Pulmonary artery endothelial cell (primary cell): Measurements from ENCODE around the gene CPSF2. TPM values are rescaled to one million over a fixed set of nuclear protein-coding genes. Genes with fewer than 3 reads are reported as not detected.
"Not testable (repeated sequence)": the region's sequence is repeated elsewhere in the genome, so short reads cannot be mapped to it uniquely, and the experiment has no call there.

Experiments
- DNase-seq: peaks from one replicate; pipeline ENCODE4 v3.0.0-alpha.2; 2011; ENCODE audit warnings: low read depth, low spot score
- total RNA-seq: library from RNA; depleted of rRNA; stranded (reverse); fragments of >200 nt; gene quantifications from 2 replicates; pipeline ENCODE4 v1.2.3, GENCODE V29; 2014

CPSF2 gene
- total RNA-seq, 1 donor from 2014 or later: 39.2 TPM

- no peak for DNase-seq
These were observed 32.6 kb downstream of the CPSF2 start for GRCh38 chr14:92154283-92154942.

- DNase-seq: no peak
These were observed 38.9 kb downstream of the CPSF2 start for GRCh38 chr14:92160619-92161018.

GRCh38 chr14:92161521-92161920 is 39.8 kb downstream of the CPSF2 start:
- DNase-seq: no peak

GRCh38 chr14:92164958-92165357 is 43.2 kb downstream of the CPSF2 start:
- no peak for DNase-seq

- DNase-seq: no peak
These were observed 51.9 kb downstream of the CPSF2 start for GRCh38 chr14:92173668-92174067.

GRCh38 chr14:92175811-92176210 is 54.0 kb downstream of the CPSF2 start:
- no peak for DNase-seq

- DNase-seq: no peak
These were observed 54.7 kb downstream of the CPSF2 start for GRCh38 chr14:92176476-92176875.

- DNase-seq: not testable (repeated sequence)
These were observed 57.4 kb downstream of the CPSF2 start for GRCh38 chr14:92179178-92179577.

- no peak for DNase-seq
These were observed 63.8 kb downstream of the CPSF2 start for GRCh38 chr14:92185559-92185958.

- not testable (repeated sequence) for DNase-seq
These were observed 65.8 kb downstream of the CPSF2 start for GRCh38 chr14:92187616-92188015.

- no peak for DNase-seq
These were observed 69.0 kb downstream of the CPSF2 start for GRCh38 chr14:92190768-92191167.

- DNase-seq: no peak
These were observed 77.0 kb downstream of the CPSF2 start for GRCh38 chr14:92198804-92199203.

- no peak for DNase-seq
These were observed 78.0 kb downstream of the CPSF2 start for GRCh38 chr14:92199763-92200162.

GRCh38 chr14:92203116-92203515 is 81.3 kb downstream of the CPSF2 start:
- DNase-seq: no peak

GRCh38 chr14:92204792-92205191 is 83.0 kb downstream of the CPSF2 start:
- no peak for DNase-seq

- DNase-seq: no peak
These were observed 85.5 kb downstream of the CPSF2 start for GRCh38 chr14:92207012-92207927.

GRCh38 chr14:92207928-92208265 is 86.1 kb downstream of the CPSF2 start:
- no peak for DNase-seq

- DNase-seq: no peak
These were observed 87.4 kb downstream of the CPSF2 start for GRCh38 chr14:92209141-92209540.

GRCh38 chr14:92213125-92213524 is 91.4 kb downstream of the CPSF2 start:
- DNase-seq: not testable (repeated sequence)

GRCh38 chr14:92215579-92215978 is 93.8 kb downstream of the CPSF2 start:
- DNase-seq: no peak

- DNase-seq: no peak
These were observed 96.2 kb downstream of the CPSF2 start for GRCh38 chr14:92217936-92218335.
